Neural crest cell (in vitro differentiated cells): ENCODE data around the gene OR52N4. TPM values are rescaled to one million over a fixed set of nuclear protein-coding genes. Genes with fewer than 3 reads are reported as not detected.

Experiments used
- DNase-seq: peaks from one replicate; pipeline ENCODE4 v3.0.0; 2021; ENCODE audit warnings: low read depth, mixed read lengths, low spot score
- H3K27ac Mint-ChIP-seq: one replicate; pipeline ENCODE4 v1.8.0; 2021; ENCODE audit warnings: mild to moderate bottlenecking, mixed read lengths; ENCODE audit not compliant: unreplicated experiment
- H3K27me3 Mint-ChIP-seq: 2 replicates; pipeline ENCODE4 v1.8.0; 2021; ENCODE audit warnings: low read depth, mild to moderate bottlenecking, mixed read lengths
- H3K36me3 Mint-ChIP-seq: 2 replicates; pipeline ENCODE4 v1.8.0; 2021; ENCODE audit warnings: low read depth, mild to moderate bottlenecking, mixed read lengths
- H3K4me1 Mint-ChIP-seq: 2 replicates; pipeline ENCODE4 v1.8.0; 2021; ENCODE audit warnings: mixed read lengths
- H3K4me3 Mint-ChIP-seq: one replicate; pipeline ENCODE4 v1.8.0; 2021; ENCODE audit warnings: mild to moderate bottlenecking, mixed read lengths
- H3K9me3 Mint-ChIP-seq: 2 replicates; pipeline ENCODE4 v1.8.0; 2021; ENCODE audit warnings: mixed read lengths
- total RNA-seq: library from RNA; stranded (reverse); gene quantifications from 2 replicates; pipeline ENCODE4 v1.2.1, GENCODE V29; 2021
- TF ChIP-seq, protein P1 (sequence below): fragments of 200-600 bp; sonication (generic); conservative IDR thresholded peaks from 2 replicates; pipeline ENCODE4 v1.5.0; 2021; ENCODE audit warnings: antibody characterized with exemption, mild to moderate bottlenecking

Gene OR52N4
- total RNA-seq, 1 donor from 2014 or later = not detected

DNA sequence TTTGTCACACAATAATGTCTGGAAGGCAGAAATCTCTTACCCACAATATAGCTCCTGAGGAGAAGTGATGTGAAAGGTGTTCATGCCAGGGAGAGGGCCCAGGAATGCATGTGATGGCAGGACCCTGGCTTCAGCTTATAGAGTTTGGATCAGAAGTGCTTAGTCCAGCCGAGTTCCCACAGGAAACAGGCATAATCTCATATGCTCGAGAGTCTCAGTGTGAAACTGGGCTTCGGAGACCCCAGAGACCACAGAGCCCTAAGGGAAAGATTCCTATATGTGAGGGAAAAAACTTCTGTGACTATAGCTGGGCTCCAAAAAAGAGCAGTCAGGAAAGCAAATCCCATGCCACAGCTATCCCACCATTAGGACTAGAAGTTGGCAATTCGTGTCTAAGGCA is 29.2 kb downstream of the OR52N4 start, which contains the start of gene OR52N5:
OR52N5 (minus strand) TSS at position 101 of the 400 bp plus-strand sequence. CDS start 4,721 bp downstream, outside the sequence.
- TF ChIP-seq, protein P1, sequence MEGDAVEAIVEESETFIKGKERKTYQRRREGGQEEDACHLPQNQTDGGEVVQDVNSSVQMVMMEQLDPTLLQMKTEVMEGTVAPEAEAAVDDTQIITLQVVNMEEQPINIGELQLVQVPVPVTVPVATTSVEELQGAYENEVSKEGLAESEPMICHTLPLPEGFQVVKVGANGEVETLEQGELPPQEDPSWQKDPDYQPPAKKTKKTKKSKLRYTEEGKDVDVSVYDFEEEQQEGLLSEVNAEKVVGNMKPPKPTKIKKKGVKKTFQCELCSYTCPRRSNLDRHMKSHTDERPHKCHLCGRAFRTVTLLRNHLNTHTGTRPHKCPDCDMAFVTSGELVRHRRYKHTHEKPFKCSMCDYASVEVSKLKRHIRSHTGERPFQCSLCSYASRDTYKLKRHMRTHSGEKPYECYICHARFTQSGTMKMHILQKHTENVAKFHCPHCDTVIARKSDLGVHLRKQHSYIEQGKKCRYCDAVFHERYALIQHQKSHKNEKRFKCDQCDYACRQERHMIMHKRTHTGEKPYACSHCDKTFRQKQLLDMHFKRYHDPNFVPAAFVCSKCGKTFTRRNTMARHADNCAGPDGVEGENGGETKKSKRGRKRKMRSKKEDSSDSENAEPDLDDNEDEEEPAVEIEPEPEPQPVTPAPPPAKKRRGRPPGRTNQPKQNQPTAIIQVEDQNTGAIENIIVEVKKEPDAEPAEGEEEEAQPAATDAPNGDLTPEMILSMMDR = no peak

DNA sequence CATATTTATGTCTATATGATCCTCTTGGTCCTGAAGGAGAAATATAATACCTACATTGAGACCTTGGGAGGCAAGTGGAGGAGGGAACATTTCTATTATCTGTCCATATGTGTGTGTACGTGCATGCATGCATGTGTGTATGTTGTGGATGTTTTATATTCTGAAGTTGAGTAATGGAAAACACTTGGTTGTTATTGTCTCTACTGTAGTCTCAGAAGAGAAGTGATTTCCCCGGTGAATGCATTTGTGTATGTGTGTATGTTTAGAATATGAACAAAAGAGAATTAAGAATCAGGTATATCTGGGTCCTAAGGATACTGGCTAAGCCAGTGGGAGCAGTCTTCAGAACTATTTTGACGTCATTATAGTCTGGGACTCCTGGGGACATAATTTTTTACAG is 37.1 kb downstream of the OR52N4 start, which contains the start of gene OR52N1:
OR52N1 (minus strand) TSS at position 101 of the 400 bp plus-strand sequence. CDS start 2,449 bp downstream, outside the sequence.
- no peak for DNase-seq
- Mint-ChIP-seq H3K36me3 (no peaks in the 10 kb centered on the region), H3K4me1 (no peaks in the 10 kb centered on the region), H3K9me3 (no peaks in the 10 kb centered on the region), H3K27me3 (peaks cover 13% of the 10 kb centered on the region), H3K27ac (no peak within 1 kb of the TSS), H3K4me3 (no peak within 1 kb of the TSS)
- TF ChIP-seq, protein P1 = no peak

More for the DNA sequence above, 29.2 kb downstream of the OR52N4 start, which contains the start of gene OR52N5:
- no peak for DNase-seq
- Mint-ChIP-seq H3K27ac (no peak within 1 kb of the TSS), H3K36me3 (no peaks in the 10 kb centered on the region), H3K9me3 (no peaks in the 10 kb centered on the region), H3K27me3 (peaks cover 2% of the 10 kb centered on the region), H3K4me3 (no peak within 1 kb of the TSS), H3K4me1 (no peaks in the 10 kb centered on the region)

DNA sequence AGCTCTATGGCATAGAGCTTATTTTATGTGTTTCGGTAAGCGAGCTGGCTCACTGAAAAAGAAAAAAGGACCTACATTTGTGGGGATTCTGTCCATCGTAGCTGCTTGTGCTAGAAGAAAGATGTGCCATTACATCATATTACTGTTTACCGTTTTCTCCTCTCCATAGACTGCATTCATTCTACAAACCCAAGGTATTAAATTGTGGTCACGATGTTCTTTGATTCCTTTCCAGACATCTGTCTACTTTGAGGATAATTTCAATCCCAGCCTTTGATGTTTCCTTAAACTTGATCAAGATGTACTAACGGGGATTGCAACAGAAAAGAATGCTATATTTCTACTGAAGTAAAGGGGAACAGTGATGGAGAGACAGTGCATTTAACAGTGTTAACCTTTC is 42.5 kb downstream of the OR52N4 start:
- Mint-ChIP-seq H3K4me1 (no peaks in the 10 kb centered on the region), H3K36me3 (no peaks in the 10 kb centered on the region), H3K9me3 (no peaks in the 10 kb centered on the region), H3K27ac (no peak overlapping the region), H3K27me3 (peaks cover 18% of the 10 kb centered on the region), H3K4me3 (no peak overlapping the region)
- no peak for DNase-seq
- TF ChIP-seq, protein P1 = no peak

DNA sequence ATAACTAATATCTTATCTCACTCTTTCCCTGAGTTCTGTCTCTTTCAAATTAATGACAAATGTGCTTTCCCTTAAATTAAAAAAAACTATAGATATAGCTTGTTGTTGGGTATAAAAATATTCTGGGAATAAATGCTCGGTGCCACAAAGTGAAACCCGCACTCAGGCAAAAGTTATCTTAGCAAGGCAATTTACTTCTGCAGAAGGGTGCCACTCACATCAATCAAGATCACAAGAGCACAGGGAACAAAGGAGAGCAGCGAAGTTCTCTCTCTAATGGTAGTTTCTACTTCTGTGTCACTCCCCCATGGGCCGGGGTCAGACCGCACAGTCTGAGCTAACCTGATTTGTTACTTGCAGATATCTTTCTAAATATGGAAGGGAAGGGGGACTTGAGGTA is 49.9 kb downstream of the OR52N4 start:
- Mint-ChIP-seq H3K27ac (no peak overlapping the region), H3K36me3 (no peaks in the 10 kb centered on the region), H3K27me3 (peaks cover 25% of the 10 kb centered on the region), H3K4me1 (no peaks in the 10 kb centered on the region), H3K4me3 (no peak overlapping the region), H3K9me3 (peaks cover 10% of the 10 kb centered on the region)
- TF ChIP-seq, protein P1 = no peak
- DNase-seq = no peak

Other genes with a start within 250 kb of the OR52N4 start
- gene UBQLN3, start 244.3 kb upstream of the OR52N4 start, total RNA-seq = not detected in 2 replicates
- gene UBQLNL, start 237.5 kb upstream of the OR52N4 start, total RNA-seq = 0.09 and 0.20 TPM in 2 replicates
- gene OR52H1, start 205.7 kb upstream of the OR52N4 start, total RNA-seq = not detected in 2 replicates
- not detected in 2 replicates for gene OR52B6, start 173.4 kb upstream of the OR52N4 start, total RNA-seq
- 11.8 and 13.7 TPM in 2 replicates for gene TRIM6, start 157.6 kb upstream of the OR52N4 start, total RNA-seq
- gene TRIM34, start 129.2 kb upstream of the OR52N4 start, total RNA-seq = 1.1 TPM in 1 of 2 replicates, not detected in the other
- 32.7 and 34.0 TPM in 2 replicates for gene TRIM5, start 69.2 kb upstream of the OR52N4 start, total RNA-seq
- 2.2 and 3.1 TPM in 2 replicates for gene TRIM22, start 64.5 kb upstream of the OR52N4 start, total RNA-seq
- not detected in 2 replicates for gene OR56B1, start 17.8 kb upstream of the OR52N4 start, total RNA-seq
- not detected in 2 replicates for gene OR52N5, start 29.1 kb downstream of the OR52N4 start, total RNA-seq
- not detected in 2 replicates for gene OR52N1, start 37.0 kb downstream of the OR52N4 start, total RNA-seq
- gene OR52N2, start 54.7 kb downstream of the OR52N4 start, total RNA-seq = not detected in 2 replicates
- not detected in 2 replicates for gene OR52E6, start 87.7 kb downstream of the OR52N4 start, total RNA-seq
- not detected in 2 replicates for gene OR52E8, start 103.4 kb downstream of the OR52N4 start, total RNA-seq
- not detected in 2 replicates for gene OR52E4, start 126.4 kb downstream of the OR52N4 start, total RNA-seq
- not detected in 2 replicates for gene OR52E5, start 139.0 kb downstream of the OR52N4 start, total RNA-seq
- gene OR56A3, start 188.0 kb downstream of the OR52N4 start, total RNA-seq = not detected in 2 replicates
- gene OR56A5, start 214.3 kb downstream of the OR52N4 start, total RNA-seq = not detected in 2 replicates
- 0.30 TPM in 1 of 2 replicates, not detected in the other for gene OR52L1, start 232.7 kb downstream of the OR52N4 start, total RNA-seq